GM18499 (cell line): ENCODE results near the gene TMEM259.

Experiments used
- ATAC-seq: cut with Tn5 transposase; IDR thresholded peaks from one replicate; pipeline ENCODE4 v1.9.1; 2021; ENCODE audit warnings: moderate number of reproducible peaks; ENCODE audit not compliant: insufficient read depth, unreplicated experiment

Gene TMEM259

GRCh38 chr19:964761-965694 is 55.9 kb downstream of the TMEM259 start:
- no peak for ATAC-seq

- ATAC-seq = no peak
These were observed 56.8 kb downstream of the TMEM259 start for GRCh38 chr19:964116-964520.

- no peak for ATAC-seq
These were observed 57.4 kb downstream of the TMEM259 start for GRCh38 chr19:963486-963951.

- no peak for ATAC-seq
These were observed 58.1 kb downstream of the TMEM259 start for GRCh38 chr19:962683-963400.

GRCh38 chr19:961866-962620 is 58.9 kb downstream of the TMEM259 start:
- no peak for ATAC-seq

- ATAC-seq = no peak
These were observed 60.4 kb downstream of the TMEM259 start for GRCh38 chr19:960601-960938.

- ATAC-seq = no peak
These were observed 60.9 kb downstream of the TMEM259 start for GRCh38 chr19:960020-960419.
